Tibial nerve (tissue), 4 donors: Measurements from ENCODE around the gene JMJD6. TPM values are rescaled to one million over a fixed set of nuclear protein-coding genes. Genes with fewer than 3 reads are reported as not detected.
"Not testable (repeated sequence)": the region's sequence is repeated elsewhere in the genome, so short reads cannot be mapped to it uniquely, and the experiment has no call there.

Experiments used
- DNase-seq, 2 donors: peaks; one replicate each; pipeline ENCODE4 v3.0.0-alpha.2; 2019; ENCODE audit warnings: low spot score in 2 of 2
- H3K27ac ChIP-seq, 4 donors: fragments of 200-600 bp; sonication (generic) in 3 of 4; one replicate each; pipeline ENCODE4 v1.5.1; 2017 to 2019; ENCODE audit warnings: mild to moderate bottlenecking in 1 of 4
- H3K27me3 ChIP-seq, 2 donors: fragments of 200-600 bp; sonication (generic) in 1 of 2; one replicate each; pipeline versions ENCODE4 v1.5.1 to v1.6.0; 2017 to 2019
- H3K36me3 ChIP-seq, 3 donors: fragments of 200-600 bp; sonication (generic); one replicate each; pipeline ENCODE4 v1.5.1; 2018 to 2019
- H3K4me1 ChIP-seq, 4 donors: fragments of 200-600 bp; sonication (generic) in 3 of 4; one replicate each; pipeline ENCODE4 v1.5.1; 2017 to 2019
- H3K4me3 ChIP-seq, 4 donors: fragments of 200-600 bp; sonication (generic) in 3 of 4; one replicate each; pipeline ENCODE4 v1.5.1; 2017 to 2019; ENCODE audit warnings: mild to moderate bottlenecking in 1 of 4, moderate library complexity in 1 of 4
- H3K9me3 ChIP-seq, 4 donors: fragments of 200-600 bp; sonication (generic) in 3 of 4; one replicate each; pipeline ENCODE4 v1.5.1; 2017 to 2019
- EP300 ChIP-seq, 2 donors: sonication (generic); formaldehyde crosslinking; IDR thresholded peaks; one replicate each; pipeline ENCODE4 v1.6.1; 2017; ENCODE audit warnings: antibody characterized with exemption in 2 of 2, mild to moderate bottlenecking in 1 of 2
- POLR2A ChIP-seq, 2 donors: fragments of 450-650 bp; IDR thresholded peaks; one replicate each; pipeline ENCODE4 v1.6.1; 2017; ENCODE audit warnings: antibody characterized with exemption in 2 of 2, mild to moderate bottlenecking in 2 of 2, moderate library complexity in 2 of 2
- WGBS, 2 donors: methylation state at CpG; one replicate each; pipeline ENCODE4 v1.1.5; 2018; 5-methylcytosine and 5-hydroxymethylcytosine counted together
- total RNA-seq, 4 donors: library from RNA; depleted of rRNA; stranded (reverse); fragments of >200 nt; gene quantifications; one replicate each; pipeline ENCODE4 v1.1.0, GENCODE V29; 2016
- TF ChIP-seq, protein P1 (sequence below), 5 experiments: fragments of 200-600 bp in 3 of 5; fragments of 450-650 bp in 2 of 5; sonication (generic) in 3 of 5; IDR thresholded peaks; one replicate each; pipeline ENCODE4 v1.5.1; 2016 to 2019; ENCODE audit warnings: antibody characterized with exemption in 5 of 5, mild to moderate bottlenecking in 3 of 5, moderate library complexity in 2 of 5

The JMJD6 gene
- total RNA-seq, 4 donors from 2014 or later, result 14.0 to 45.0 (median 34.2) TPM

DNA sequence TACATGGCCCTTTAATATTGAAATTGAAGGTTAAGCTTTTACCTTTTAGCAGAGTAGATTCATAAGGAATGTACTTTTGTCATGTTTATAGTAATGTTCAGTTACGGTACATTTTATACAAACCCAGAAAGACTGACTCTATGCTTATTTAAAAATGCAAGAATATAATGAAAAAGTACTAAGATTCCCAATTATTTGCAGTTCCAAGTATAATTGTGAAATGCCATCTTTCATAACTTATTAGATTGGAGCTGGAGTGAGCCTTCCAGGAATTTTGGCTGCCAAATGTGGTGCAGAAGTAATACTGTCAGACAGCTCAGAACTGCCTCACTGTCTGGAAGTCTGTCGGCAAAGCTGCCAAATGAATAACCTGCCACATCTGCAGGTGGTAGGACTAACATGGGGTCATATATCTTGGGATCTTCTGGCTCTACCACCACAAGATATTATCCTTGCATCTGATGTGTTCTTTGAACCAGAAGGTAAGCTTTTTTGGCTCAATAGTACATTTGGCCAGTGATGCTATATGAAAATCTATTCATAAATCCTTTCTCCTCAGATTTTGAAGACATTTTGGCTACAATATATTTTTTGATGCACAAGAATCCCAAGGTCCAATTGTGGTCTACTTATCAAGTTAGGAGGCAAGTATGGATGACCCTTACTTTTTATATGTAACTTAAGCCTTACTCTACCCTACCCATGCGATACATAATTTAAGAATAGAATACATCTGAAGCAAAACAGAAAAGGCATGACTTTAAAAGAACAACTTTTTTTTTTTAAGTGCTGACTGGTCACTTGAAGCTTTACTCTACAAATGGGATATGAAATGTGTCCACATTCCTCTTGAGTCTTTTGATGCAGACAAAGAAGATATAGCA lies 6.6 kb upstream of the JMJD6 start:
- Histone ChIP-seq H3K27me3 (no peaks in the 10 kb centered on the region), H3K4me3 (no peak overlapping the region), H3K36me3 (peaks cover 0 to 65% (median 13%) of the 10 kb centered on the region in 3 donors), H3K9me3 (no peaks in the 10 kb centered on the region), H3K4me1 (peaks cover 0 to 78% (median 36%) of the 10 kb centered on the region in 4 donors), H3K27ac (no peak overlapping the region)
- DNase-seq, result no peak
- 53 to 68% methylated on average over 3 of the region's 3 CpGs for WGBS, 2 donors
- TF ChIP-seq EP300 (IDR thresholded peaks at IDR 0.05), result no peak
- no peak for TF ChIP-seq POLR2A (IDR thresholded peaks at IDR 0.05)
- TF ChIP-seq, protein P1, sequence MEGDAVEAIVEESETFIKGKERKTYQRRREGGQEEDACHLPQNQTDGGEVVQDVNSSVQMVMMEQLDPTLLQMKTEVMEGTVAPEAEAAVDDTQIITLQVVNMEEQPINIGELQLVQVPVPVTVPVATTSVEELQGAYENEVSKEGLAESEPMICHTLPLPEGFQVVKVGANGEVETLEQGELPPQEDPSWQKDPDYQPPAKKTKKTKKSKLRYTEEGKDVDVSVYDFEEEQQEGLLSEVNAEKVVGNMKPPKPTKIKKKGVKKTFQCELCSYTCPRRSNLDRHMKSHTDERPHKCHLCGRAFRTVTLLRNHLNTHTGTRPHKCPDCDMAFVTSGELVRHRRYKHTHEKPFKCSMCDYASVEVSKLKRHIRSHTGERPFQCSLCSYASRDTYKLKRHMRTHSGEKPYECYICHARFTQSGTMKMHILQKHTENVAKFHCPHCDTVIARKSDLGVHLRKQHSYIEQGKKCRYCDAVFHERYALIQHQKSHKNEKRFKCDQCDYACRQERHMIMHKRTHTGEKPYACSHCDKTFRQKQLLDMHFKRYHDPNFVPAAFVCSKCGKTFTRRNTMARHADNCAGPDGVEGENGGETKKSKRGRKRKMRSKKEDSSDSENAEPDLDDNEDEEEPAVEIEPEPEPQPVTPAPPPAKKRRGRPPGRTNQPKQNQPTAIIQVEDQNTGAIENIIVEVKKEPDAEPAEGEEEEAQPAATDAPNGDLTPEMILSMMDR (IDR thresholded peaks at IDR 0.05), result no peak

DNA sequence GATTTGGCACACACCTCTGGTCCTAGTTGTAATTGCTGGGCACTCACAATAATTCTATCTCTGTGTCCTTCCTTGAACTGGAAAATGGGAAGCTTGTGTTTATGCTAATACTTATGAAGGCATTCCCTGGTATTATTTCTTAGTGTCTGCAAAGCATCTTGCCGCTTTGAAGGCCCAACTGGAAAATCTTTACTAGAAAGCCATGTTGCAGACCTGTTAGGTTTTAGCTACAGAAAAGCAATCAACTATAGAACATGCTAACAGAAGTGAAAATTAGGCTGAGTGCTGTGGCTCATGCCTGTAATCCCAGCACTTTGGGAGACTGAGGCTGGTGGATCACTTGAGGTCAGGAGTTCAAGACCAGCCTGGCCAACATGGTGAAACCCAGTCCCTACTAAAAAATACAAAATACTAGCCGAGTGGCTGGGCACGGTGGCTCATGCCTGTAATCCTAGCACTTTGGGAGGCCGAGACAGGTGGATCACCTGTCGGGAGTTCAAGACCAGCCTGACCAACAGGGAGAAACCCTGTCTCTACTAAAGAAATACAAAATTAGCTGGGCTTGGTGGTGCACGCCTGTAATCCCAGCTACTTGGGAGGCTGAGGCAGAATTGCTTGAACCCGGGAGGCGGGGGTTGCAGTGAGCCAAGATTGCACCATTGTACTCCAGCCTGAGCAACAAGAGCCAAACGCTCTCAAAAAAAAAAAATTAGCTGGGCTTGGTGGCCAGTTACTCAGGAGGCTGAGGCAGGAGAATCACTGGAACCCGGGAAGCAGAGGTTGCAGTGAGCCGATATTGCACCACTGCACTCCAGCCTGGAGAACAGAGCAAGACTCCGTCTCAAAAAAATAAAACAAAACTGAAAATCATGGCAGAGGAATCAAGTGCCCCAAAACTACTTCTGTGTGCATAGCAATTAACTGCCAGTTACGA lies 5.7 kb upstream of the JMJD6 start:
- not testable (repeated sequence) for H3K27ac ChIP-seq, H3K4me3 ChIP-seq, H3K27me3 ChIP-seq, DNase-seq, H3K9me3 ChIP-seq
- WGBS, 2 donors, result 86 to 87% methylated on average over 13 of the region's 13 CpGs
- Histone ChIP-seq H3K4me1 (peaks cover 0 to 86% (median 43%) of the 10 kb centered on the region in 4 donors), H3K36me3 (peaks cover 0 to 65% (median 13%) of the 10 kb centered on the region in 3 donors)

DNA sequence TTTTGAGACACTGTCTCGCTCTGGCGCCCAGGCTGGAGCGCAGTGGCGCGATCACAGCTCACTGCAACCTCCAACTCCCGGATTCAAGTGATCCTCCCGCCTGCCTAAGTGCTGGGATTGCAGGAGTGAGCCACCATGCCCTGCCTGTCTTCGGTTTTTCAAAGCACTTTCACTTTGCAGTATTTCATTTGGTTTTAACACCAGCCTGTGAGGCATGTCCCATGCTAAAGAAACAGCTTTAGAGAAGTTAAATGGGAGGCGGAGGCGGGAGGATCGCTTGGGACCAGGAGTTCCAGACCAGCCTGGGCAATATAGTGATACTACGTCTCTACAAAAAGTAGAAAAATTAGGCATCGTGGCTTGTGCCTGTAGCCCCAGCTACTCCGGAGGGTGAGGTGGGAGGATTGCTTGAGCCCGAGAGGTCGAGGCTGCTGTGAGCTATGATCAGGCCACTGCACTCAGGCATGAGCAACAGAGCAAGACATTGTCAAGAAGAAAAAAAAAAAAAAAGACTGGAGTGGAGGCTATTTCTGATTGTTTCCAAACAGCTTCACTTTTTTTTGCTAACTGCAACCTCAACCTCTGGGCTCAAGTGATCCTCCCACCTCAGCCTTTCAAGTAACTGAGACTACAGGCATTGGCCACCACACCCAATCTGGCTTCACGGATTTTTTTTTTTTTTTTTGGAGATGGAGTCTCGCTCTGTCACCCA lies 1.5 kb upstream of the JMJD6 start:
- peaks cover 3 to 53% (median 3%) of the 10 kb centered on the region in 3 donors for H3K36me3 ChIP-seq
- peaks cover 0 to 82% (median 37%) of the 10 kb centered on the region in 4 donors for H3K4me1 ChIP-seq
- H3K27ac ChIP-seq, result peak overlapping the region; percentile 95 to 100 (median 99)

DNA sequence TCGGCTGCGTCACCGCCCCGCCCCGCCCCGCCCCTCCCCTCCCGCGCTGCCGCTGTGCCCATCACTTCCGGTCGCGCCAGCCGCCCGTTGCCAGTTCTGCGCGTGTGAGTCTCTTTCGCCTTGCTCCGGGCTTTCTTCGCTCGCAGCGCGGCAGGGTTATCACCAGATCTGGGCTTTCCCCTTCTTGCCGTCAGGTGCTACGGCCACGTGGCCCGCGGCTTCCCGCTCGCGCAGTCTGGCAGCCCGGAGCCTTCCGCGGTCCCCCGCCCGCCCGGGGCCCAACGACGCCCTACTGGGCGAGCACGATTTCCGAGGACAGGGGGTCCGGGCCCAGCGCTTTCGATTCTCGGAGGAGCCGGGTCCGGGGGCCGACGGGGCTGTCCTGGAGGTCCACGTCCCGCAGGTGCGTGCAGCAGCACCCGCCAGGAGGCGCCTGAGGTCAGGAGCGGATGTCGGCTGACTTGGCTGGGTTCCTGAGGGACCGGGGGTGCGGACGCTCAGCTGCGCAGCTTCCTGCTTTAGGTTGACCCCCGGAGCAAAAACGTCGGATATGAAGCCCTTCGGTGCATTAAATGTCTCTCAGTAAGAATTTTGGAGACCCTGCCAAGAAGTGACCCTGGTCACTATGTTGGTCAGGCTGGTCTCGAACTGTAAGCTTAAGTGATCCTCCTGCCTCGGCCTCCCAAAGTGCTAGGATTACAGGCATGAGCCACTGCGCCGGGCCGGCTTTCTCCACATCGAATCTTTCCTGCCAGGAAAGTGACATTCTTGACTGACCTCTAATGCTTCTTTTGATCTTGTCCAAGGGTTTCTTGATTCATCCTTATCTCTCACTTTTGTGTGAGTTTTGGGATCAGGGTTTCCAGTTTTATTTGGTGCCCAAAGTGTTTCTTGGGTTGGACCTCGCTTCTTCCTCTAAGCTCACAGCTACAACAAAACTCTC lies 641 bp upstream of the JMJD6 start, which contains the start of gene METTL23:
METTL23 (plus strand) TSS at position 64 of the 943 bp plus-strand sequence. CDS start 2,872 bp downstream, outside the sequence.
- Histone ChIP-seq H3K36me3 (peaks cover 3 to 53% (median 4%) of the 10 kb centered on the region in 3 donors), H3K27ac (peak within 1 kb of the TSS; percentile 95 to 100 (median 99)), H3K4me1 (peaks cover 0 to 79% (median 34%) of the 10 kb centered on the region in 4 donors), H3K27me3 (no peaks in the 10 kb centered on the region), H3K4me3 (peak within 1 kb of the TSS; percentile 65 to 90 (median 86)), H3K9me3 (no peaks in the 10 kb centered on the region)
- peak; percentile 71 to 82 for DNase-seq
- 1 to 4% methylated on average over 26 to 58 of the region's 71 CpGs for WGBS, 2 donors
- peak in 1 of 2 donors; percentile 94 for TF ChIP-seq EP300 (IDR thresholded peaks at IDR 0.05)
- TF ChIP-seq, protein P1 (IDR thresholded peaks at IDR 0.05), result peak; percentile 71 to 96 (median 76)
- peak; percentile 60 to 61 for TF ChIP-seq POLR2A (IDR thresholded peaks at IDR 0.05)

More for the DNA sequence above, 1.5 kb upstream of the JMJD6 start:
- Histone ChIP-seq H3K9me3 (no peaks in the 10 kb centered on the region), H3K4me3 (peak overlapping the region; percentile 65 to 90 (median 86)), H3K27me3 (no peaks in the 10 kb centered on the region)
- no peak for DNase-seq
- TF ChIP-seq, protein P1 (IDR thresholded peaks at IDR 0.05), result no peak
- TF ChIP-seq POLR2A (IDR thresholded peaks at IDR 0.05) (no peak), EP300 (IDR thresholded peaks at IDR 0.05) (no peak)
- 45 to 51% methylated on average over 18 of the region's 18 CpGs for WGBS, 2 donors
